ENCODE results near the gene IFNGR2. TPM values are rescaled to one million over a fixed set of nuclear protein-coding genes. Genes with fewer than 3 reads are reported as not detected.
"Not testable (repeated sequence)": the region's sequence is repeated elsewhere in the genome, so short reads cannot be mapped to it uniquely, and the experiment has no call there.

The IFNGR2 gene
- total RNA-seq, 2 donors from 2014 or later, result 88.1 to 122 TPM

- Histone ChIP-seq H3K9me3 (no peaks in the 10 kb centered on the region), H3K27me3 (replicated peaks; ENCODE audit: insufficient read depth) (no peaks in the 10 kb centered on the region), H3K27ac (no peak overlapping the region), H3K4me3 (no peak overlapping the region), H3K4me1 (replicated peaks) (no peaks in the 10 kb centered on the region), H3K36me3 (no peaks in the 10 kb centered on the region)
- 74% methylated on average over 5 of the region's 5 CpGs for WGBS
- intact Hi-C loops (cut with DNase I), result no loop called here
- no peak for TF ChIP-seq POLR2AphosphoS5 (IDR thresholded peaks at IDR 0.05)
- TF ChIP-seq POLR2A (IDR thresholded peaks at IDR 0.05), result no peak
- TF ChIP-seq CTCF (IDR thresholded peaks at IDR 0.05), result no peak
- DNase-seq (ENCODE audit: low spot score), result no peak
Observed at GRCh38 chr21:33375101-33375644, 28.0 kb upstream of the IFNGR2 start.

- DNase-seq (ENCODE audit: low spot score), result no peak
- no peaks in the 10 kb centered on the region for H3K4me1 ChIP-seq (replicated peaks)
Observed at GRCh38 chr21:33377221-33377920, 25.8 kb upstream of the IFNGR2 start.

GRCh38 chr21:33378081-33378480 is 25.1 kb upstream of the IFNGR2 start:
- DNase-seq (ENCODE audit: low spot score), result no peak
- Histone ChIP-seq H3K27me3 (replicated peaks; ENCODE audit: insufficient read depth) (no peaks in the 10 kb centered on the region), H3K36me3 (no peaks in the 10 kb centered on the region), H3K4me3 (no peak overlapping the region), H3K27ac (no peak overlapping the region), H3K9me3 (no peaks in the 10 kb centered on the region), H3K4me1 (replicated peaks) (no peaks in the 10 kb centered on the region)
- WGBS, result 90% methylated on average over 9 of the region's 9 CpGs
- intact Hi-C loops (cut with DNase I), result no loop called here
- TF ChIP-seq POLR2AphosphoS5 (IDR thresholded peaks at IDR 0.05), result no peak
- no peak for TF ChIP-seq CTCF (IDR thresholded peaks at IDR 0.05)
- TF ChIP-seq POLR2A (IDR thresholded peaks at IDR 0.05), result no peak

More at GRCh38 chr21:33377221-33377920, 25.8 kb upstream of the IFNGR2 start:
- Histone ChIP-seq H3K27ac (no peak overlapping the region), H3K4me3 (no peak overlapping the region), H3K27me3 (replicated peaks; ENCODE audit: insufficient read depth) (no peaks in the 10 kb centered on the region), H3K36me3 (no peaks in the 10 kb centered on the region), H3K9me3 (no peaks in the 10 kb centered on the region)
- TF ChIP-seq POLR2AphosphoS5 (IDR thresholded peaks at IDR 0.05), result no peak
- no peak for TF ChIP-seq CTCF (IDR thresholded peaks at IDR 0.05)
- TF ChIP-seq POLR2A (IDR thresholded peaks at IDR 0.05), result no peak
- WGBS, result 85% methylated on average over 6 of the region's 6 CpGs
- intact Hi-C loops (cut with DNase I), result no loop called here

- H3K9me3 ChIP-seq; H3K36me3 ChIP-seq; H3K4me1 ChIP-seq (replicated peaks); H3K27me3 ChIP-seq (replicated peaks; ENCODE audit: insufficient read depth); intact Hi-C loops (cut with DNase I); DNase-seq (ENCODE audit: low spot score); H3K4me3 ChIP-seq: not testable (repeated sequence)
- peak overlapping the region; percentile 9 to 64 for H3K27ac ChIP-seq
- 39% methylated on average over 1 of the region's 1 CpG for WGBS
Observed at GRCh38 chr21:33379934-33380333, 23.3 kb upstream of the IFNGR2 start.

- Histone ChIP-seq H3K27me3 (replicated peaks; ENCODE audit: insufficient read depth) (no peaks in the 10 kb centered on the region), H3K36me3 (no peaks in the 10 kb centered on the region), H3K27ac (peak overlapping the region; percentile 9 to 64), H3K4me1 (replicated peaks) (no peaks in the 10 kb centered on the region), H3K4me3 (no peak overlapping the region), H3K9me3 (no peaks in the 10 kb centered on the region)
- WGBS, result 23% methylated on average over 11 of the region's 11 CpGs
- peak; percentile 87 for DNase-seq (ENCODE audit: low spot score)
- TF ChIP-seq CTCF (IDR thresholded peaks at IDR 0.05) (peak in 1 of 4 experiments; percentile 4), POLR2A (IDR thresholded peaks at IDR 0.05) (peak; percentile 59), POLR2AphosphoS5 (IDR thresholded peaks at IDR 0.05) (peak; percentile 77)
- intact Hi-C loops (cut with DNase I), result no loop called here
Observed at GRCh38 chr21:33380483-33380998, 22.7 kb upstream of the IFNGR2 start.

GRCh38 chr21:33381381-33381780 is 21.8 kb upstream of the IFNGR2 start:
- H3K4me1 ChIP-seq (replicated peaks); H3K27ac ChIP-seq: not testable (repeated sequence)
- 97% methylated on average over 6 of the region's 6 CpGs for WGBS

More at GRCh38 chr21:33381381-33381780, 21.8 kb upstream of the IFNGR2 start:
- H3K36me3 ChIP-seq; DNase-seq (ENCODE audit: low spot score); H3K4me3 ChIP-seq; H3K27me3 ChIP-seq (replicated peaks; ENCODE audit: insufficient read depth); H3K9me3 ChIP-seq; intact Hi-C loops (cut with DNase I): not testable (repeated sequence)
